Measurements from ENCODE around the gene FGF3. TPM values are rescaled to one million over a fixed set of nuclear protein-coding genes. Genes with fewer than 3 reads are reported as not detected.

The FGF3 gene
- polyA plus RNA-seq, 1 of the 3 experiments (the other 2 are of a cell fraction) = not detected

DNA sequence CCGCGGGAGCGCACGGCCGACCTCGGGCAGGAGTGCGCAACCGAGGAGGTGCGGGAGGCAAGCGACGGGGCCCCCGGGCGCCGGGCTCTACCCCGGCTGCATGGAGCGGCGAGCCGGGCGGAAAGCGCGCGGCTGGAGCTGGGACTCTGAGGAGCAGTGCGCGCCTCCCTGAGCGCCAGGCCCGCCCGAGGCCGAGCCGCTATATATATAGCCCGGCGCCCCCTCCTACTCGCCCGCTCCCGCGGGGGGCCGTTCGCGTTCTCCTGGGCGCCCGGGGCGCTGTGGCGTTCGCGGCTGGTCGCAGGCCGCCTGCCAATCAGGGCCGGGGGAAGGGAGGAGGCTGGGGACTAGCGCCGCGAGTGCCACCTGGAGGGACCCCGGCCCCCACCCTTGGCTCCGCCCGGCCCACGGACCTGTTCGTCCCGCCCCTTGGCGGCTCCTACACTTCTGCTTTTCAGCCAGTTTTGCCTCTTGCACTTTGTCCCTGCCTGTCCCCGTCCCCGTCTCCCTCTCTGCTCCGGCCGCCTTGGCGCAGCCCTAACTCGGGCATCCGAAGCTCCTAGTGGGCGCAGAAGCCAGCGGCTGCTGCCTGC is 44.0 kb downstream of the FGF3 start, which contains the start of gene FGF4:
Gene FGF4, minus strand, starts transcription at position 179 of the 593 bp plus-strand sequence. CDS start 257 bp downstream, outside the sequence.
- CTCF ChIA-PET = interaction anchor here (1.0 to 1.4 kb wide), 2 partner anchors 45 to 60 kb away, joined by 3 read pairs; no protein-coding TSS in a partner anchor
- DNase-seq = peak; percentile 38
- WGBS (ENCODE audit: low lambda C conversion rate) = 18% methylated on average over 20 of the region's 66 CpGs

More for the DNA sequence above, 44.0 kb downstream of the FGF3 start, which contains the start of gene FGF4:
- Histone ChIP-seq H3K9ac (no peak within 1 kb of the TSS), H3K36me3 (replicated peaks in 1 of 2; ENCODE audit: control insufficient read depth in 1 of 2, insufficient read depth in 2 of 2, low read length in 1 of 2) (no peaks in the 10 kb centered on the region), H3K27me3 (ENCODE audit: insufficient read depth) (peaks cover 42% of the 10 kb centered on the region), H3K4me1 (ENCODE audit: control insufficient read depth in 1 of 2, insufficient read depth in 2 of 2, low read depth in 1 of 2, low read length in 1 of 2) (no peaks in the 10 kb centered on the region), H3K9me3 (no peaks in the 10 kb centered on the region), H3K9me2 (no peaks in the 10 kb centered on the region), H4K20me1 (ENCODE audit: insufficient read depth) (no peaks in the 10 kb centered on the region), H3K4me2 (no peak within 1 kb of the TSS), H3K27ac (ENCODE audit: low read depth in 2 of 2, low read length in 1 of 2) (no peak within 1 kb of the TSS), H3K4me3 (ENCODE audit: low read depth in 2 of 2, low read length in 1 of 2) (no peak within 1 kb of the TSS), H3F3A (replicated peaks; ENCODE audit: insufficient read depth) (peaks cover 3% of the 10 kb centered on the region), H2AFZ (ENCODE audit: low read depth) (no peak within 1 kb of the TSS), H3K79me2 (ENCODE audit: insufficient read depth) (no peaks in the 10 kb centered on the region)
- POLR2A ChIA-PET = no interaction called here
- TF ChIP-seq FOSL2 (IDR thresholded peaks at IDR 0.05; ENCODE audit: borderline replicate concordance, low read depth) = no peak
- TF ChIP-seq SIN3A (IDR thresholded peaks at IDR 0.05; ENCODE audit: borderline replicate concordance, low read depth, low read length) = no peak
- no peak for TF ChIP-seq TEAD4 (IDR thresholded peaks at IDR 0.05; ENCODE audit: borderline replicate concordance, insufficient read depth)
- no peak for TF ChIP-seq POLR2AphosphoS5 (IDR thresholded peaks at IDR 0.05; ENCODE audit: low read depth, low read length)
- TF ChIP-seq, protein P1, sequence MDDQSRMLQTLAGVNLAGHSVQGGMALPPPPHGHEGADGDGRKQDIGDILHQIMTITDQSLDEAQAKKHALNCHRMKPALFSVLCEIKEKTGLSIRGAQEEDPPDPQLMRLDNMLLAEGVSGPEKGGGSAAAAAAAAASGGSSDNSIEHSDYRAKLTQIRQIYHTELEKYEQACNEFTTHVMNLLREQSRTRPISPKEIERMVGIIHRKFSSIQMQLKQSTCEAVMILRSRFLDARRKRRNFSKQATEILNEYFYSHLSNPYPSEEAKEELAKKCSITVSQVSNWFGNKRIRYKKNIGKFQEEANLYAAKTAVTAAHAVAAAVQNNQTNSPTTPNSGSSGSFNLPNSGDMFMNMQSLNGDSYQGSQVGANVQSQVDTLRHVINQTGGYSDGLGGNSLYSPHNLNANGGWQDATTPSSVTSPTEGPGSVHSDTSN (IDR thresholded peaks at IDR 0.05) = no peak
- TF ChIP-seq FOXM1 (IDR thresholded peaks at IDR 0.05; ENCODE audit: low read depth) = no peak
- TF ChIP-seq YY1 (IDR thresholded peaks at IDR 0.05; ENCODE audit: low read depth) = no peak
- TF ChIP-seq RAD21 (IDR thresholded peaks at IDR 0.05; ENCODE audit: low read length) = no peak
- no peak for TF ChIP-seq RCOR1 (IDR thresholded peaks at IDR 0.05; ENCODE audit: low read length)
- no peak for TF ChIP-seq MEF2A (IDR thresholded peaks at IDR 0.05; ENCODE audit: borderline replicate concordance, low read depth)
- no peak for TF ChIP-seq USF2 (IDR thresholded peaks at IDR 0.05; ENCODE audit: borderline replicate concordance, low read depth, low read length)
- TF ChIP-seq USF1 (IDR thresholded peaks at IDR 0.05; ENCODE audit: borderline replicate concordance, low read depth) = no peak
- TF ChIP-seq MAX (IDR thresholded peaks at IDR 0.05; ENCODE audit: low read depth) = no peak
- no peak for TF ChIP-seq RXRA (IDR thresholded peaks at IDR 0.05; ENCODE audit: borderline replicate concordance, low read depth)
- TF ChIP-seq EP300 (IDR thresholded peaks at IDR 0.05; ENCODE audit: borderline replicate concordance in 1 of 2, low read depth in 1 of 2, low read length in 1 of 2) = no peak
